Activated naive CD4-positive, alpha-beta T cell treated with Interleukin-2 at 50 U/mL for 16 hours (primary cell): Measurements from ENCODE around the gene NSD1.

Experiments
- DNase-seq: peaks from one replicate; pipeline ENCODE4 v3.0.0-alpha.2; 2020

Gene NSD1

DNA sequence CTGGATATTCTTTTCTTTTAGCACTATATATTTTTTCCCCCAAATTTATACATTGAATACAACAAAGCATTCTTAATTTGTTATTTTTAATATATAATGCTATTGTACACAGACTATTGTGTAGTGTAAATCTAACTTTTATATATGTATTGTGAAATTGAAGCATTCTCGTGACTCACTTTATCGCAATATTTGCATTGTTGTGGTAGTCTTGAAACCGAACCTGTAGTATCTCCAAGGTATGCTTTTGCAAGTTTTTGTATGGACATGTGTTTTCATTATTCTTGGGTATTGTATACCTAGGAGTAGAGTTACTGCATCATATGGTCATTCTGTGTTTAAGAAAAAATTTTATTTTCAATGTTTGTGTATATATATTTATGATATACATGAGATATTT, 49.6 kb downstream of the NSD1 start:
- DNase-seq: no peak

DNA sequence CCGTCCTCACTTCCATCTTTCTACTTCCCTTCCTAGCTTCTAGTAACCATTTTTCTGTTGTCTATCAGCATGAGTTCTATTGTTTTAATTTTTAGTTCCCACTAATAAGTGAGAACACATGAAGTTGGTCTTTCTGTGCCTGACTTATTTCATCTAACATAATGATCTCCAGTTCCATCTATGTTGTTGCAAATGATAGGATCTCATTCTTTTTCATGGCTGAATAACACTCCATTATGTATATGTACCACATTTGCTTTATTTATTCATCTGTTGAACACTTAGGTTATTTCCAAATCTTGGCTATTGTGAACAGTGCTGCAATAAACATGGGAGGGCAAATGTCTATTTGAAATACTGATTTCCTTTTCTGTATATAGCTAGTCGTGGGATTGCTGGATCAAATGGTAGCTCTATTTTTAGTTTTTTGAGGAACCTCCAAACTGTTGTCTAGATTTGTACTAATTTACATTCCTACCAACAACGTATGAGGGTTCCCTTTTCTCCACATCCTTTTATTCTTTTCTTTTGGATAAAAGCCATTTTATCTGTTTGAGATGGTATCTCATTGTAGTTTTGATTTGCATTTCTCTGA, 50.3 kb downstream of the NSD1 start:
- no peak for DNase-seq

DNA sequence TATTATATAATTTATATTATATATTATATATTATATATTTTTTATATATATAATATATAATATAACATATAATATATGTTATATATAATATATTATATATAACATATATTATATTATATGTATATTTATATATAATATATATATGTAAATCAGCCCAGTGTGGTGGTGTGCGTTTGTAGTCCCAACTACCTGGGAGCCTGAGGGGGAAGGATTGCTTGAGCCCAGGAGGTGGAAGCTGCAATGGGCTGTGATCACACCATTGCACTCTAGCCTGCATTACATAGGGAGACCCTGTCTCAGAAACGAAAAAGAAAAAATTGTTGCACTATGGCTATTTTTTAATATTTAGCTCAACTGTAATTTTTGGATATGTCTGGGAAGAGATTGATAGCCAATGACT, 52.4 kb downstream of the NSD1 start:
- DNase-seq: no peak

DNA sequence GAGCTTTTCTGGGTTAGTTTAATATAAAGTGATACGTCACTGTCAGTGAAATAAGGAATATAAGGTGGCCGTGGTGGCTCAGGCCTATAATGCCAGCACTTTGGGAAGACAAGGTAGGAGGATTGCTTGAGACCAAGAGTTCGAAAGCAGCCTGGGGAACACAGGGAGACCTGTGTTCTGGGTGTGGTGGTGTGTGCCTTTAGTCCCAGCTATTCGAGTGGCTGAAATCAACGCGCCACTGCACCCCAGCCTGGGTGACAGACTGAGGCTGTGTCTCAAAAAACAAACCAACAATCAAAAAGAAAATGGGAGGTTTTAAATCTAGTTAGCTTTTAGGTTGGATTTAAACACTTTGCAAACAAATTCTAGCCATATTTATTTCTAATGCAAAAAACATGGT, 53.1 kb downstream of the NSD1 start:
- no peak for DNase-seq

DNA sequence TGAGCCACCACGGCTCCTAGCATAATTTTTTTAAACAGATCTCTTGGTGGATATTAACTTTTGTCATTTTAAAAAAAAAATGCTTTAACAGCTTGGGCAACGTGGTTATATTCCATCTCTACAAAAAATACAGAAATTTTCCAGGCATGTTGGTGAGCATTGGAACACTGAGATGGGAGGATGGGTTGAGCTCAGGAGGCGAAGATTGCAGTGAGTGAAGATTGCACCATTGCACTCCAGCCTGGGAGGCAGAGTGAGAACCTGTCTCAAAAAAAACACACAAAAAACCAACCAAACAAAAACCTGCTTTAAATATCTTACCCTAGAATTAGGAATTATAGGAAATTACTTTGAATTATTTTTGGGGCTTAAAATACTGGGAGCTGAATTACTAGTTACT, 55.2 kb downstream of the NSD1 start:
- no peak for DNase-seq

DNA sequence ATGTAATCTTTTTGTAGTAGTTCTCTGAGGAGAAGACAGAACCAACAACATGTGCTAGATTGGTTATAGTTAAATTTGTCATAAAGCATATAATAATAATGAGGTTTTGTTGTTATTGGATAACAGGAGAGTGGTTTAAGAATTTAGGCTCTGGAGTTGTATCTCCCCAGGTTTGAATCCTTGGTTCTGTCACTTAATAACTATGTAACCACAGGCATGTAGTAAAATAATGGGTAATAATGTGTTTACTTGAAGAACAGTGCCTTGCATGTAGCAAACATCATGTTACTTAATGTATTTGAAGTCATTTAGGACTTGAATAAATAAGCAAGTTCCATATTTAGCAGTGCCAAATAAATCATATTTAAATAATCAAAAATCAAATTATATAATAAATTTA, 55.8 kb downstream of the NSD1 start:
- no peak for DNase-seq

DNA sequence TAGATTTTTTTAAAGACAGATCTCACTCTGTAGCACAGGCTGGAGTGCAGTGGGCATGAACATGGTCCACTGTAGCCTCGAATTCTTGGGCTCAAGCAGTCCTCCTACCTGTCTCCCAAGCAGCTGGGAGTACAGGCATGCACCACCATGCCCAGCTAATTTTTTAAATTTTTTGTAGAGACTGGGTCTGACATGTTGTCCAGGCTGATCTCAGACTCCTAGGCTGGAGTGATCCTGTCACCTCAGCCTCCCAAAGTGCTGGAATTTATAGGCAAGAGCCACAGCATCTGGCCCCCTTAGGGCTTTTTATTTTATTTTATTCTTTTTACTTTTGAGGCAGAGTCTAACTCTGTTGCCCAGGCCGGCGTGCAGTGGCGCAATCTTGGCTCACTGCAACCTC, 56.4 kb downstream of the NSD1 start:
- DNase-seq: no peak

DNA sequence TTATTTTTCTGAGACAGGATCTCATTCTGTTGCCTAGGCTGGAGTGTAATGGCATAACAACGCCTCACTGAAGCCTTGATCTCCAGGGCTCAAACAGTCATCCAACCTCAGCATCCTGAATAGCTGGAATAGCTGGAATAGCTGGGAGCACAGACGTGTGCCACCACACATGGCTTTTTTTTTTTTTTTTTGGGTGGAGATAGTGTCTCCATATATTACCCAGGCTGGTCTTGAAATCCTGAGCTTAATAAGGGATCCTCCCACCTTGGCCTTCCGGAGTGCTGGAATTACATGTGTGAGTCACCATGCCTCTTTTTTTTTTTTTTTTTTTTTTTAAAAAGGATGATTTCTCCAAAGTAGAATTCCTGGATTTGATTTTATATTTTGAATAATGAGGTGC, 60.7 kb downstream of the NSD1 start:
- no peak for DNase-seq

DNA sequence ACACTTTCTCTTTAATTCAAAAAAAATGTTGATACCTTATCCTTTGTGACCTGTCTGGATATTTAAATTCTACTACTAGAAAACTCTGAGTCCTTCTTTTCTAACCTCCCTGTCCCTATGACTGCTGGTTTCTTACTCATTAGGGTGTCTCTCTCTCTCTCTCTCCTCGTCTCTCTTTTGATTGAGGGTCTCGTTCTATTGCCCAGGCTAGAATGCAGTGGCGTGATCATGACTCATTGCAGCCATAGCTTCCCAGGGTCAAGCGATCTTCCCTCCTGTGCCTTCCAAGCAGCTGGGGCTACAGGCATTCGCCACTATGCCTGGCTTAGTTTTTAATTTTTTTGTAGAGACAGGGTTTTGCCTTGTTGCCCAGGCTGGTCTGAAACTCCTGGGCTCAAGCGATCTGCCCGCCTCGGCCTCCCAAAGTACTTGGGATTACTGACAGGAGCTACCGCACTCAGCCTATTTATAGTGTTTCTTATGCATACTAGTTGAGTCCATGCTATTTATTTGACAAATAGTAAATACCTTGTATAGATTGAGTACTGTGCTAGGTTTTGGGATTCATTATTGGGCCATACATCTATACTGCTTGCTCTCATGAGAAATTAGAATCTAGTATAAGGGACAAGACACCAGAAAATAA, 61.9 kb downstream of the NSD1 start:
- no peak for DNase-seq

DNA sequence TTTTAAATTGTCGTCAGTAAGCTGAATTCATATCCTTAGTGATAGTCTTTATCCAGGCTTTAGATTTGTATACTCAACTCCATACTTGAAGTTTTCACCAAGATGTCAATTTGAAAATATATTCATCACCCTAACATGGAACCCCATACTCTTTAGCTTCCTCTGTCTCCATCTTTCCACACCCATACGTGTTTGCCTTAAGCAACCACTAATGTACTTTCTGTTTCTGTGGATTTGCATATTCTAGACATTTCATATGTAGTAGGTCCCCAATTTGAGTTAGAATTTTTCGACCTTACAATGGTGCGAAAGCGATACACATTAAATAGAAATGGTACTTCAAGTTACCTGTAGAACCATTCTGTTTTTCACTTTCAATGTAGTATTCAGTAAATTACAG, 65.2 kb downstream of the NSD1 start:
- no peak for DNase-seq

DNA sequence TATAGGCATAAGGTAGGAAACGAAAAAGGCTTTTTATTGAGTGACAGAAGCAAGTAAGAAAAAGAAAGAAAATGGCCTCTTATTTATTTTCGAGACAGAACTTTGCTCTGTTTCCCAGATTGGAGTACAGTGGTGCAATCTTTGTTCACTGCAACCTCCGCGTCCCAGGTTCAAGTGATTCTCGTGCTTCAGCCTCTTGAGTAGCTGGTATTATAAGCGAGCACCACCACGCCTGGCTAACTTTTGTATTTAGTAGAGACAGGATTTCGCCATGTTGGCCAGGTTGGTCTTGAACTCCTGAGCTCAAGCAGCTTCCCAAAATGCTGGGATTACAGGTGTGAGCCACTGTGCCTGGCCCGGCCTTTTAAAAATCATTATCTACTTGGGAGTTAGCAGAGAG, 70.7 kb downstream of the NSD1 start:
- no peak for DNase-seq

DNA sequence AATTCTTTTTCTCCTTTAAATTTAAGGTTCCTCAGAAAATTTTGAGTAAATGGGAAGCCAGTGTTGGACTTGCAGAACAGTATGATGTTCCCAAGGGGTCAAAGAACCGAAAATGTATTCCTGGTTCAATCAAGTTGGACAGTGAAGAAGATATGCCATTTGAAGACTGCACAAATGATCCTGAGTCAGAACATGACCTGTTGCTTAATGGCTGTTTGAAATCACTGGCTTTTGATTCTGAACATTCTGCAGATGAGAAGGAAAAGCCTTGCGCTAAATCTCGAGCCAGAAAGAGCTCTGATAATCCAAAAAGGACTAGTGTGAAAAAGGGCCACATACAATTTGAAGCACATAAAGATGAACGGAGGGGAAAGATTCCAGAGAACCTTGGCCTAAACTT, 76.0 kb downstream of the NSD1 start:
- DNase-seq: no peak

DNA sequence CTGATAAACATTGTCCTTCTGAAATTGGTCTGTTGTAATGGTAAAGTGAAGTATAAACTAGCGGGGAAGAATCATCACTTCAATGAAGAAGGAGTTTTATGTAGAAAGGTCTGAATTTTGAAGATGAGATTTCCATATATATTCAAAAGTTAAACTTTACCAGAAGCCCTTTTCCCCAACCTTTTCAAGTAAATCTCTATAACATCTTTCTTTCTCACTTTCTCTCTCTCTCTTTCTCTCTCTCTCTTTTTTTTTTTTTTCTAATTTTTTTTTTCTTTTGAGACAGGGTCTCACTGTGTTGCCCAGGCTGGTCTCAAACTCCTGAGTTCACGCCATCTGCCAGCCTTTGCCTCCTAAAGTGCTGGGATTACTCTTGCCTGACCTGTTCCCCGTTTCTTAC, 78.7 kb downstream of the NSD1 start:
- no peak for DNase-seq

DNA sequence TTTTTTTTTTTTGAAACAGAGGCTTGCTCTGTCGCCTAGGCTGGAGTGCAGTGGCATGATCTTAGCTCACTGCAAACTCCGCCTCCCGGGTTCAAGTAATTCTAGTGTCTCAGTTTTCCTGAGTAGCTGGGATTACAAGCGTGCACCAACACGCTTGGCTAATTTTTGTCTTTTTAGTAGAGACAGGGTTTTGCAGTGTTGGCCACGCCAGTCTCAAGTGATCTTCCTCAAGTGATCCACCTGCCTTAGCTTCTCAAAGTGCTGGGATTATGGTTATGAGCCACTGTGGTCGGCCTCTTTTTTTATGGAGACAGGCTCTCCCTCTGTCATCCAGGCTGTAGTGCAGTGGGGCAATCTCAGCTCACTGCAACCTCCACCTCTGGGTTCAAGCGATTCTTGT, 87.0 kb downstream of the NSD1 start:
- DNase-seq: no peak

DNA sequence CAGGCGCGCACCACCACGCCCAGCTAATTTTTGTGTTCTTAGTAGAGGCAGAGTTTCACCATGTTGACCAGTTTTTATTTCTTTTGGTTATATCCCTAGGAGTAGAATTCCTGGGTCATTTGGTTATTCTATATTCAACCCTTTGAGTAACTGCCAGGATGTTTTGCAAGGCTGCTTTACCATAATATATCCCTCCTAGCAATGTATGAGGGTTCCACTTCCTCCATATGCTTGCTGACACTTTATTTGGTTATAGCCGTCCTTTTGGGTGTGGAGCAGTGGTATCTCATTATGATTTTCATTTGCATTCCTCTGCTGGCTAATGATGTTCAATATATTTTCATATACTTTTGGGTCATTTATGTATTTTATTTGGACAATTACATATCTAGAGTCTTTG, 88.7 kb downstream of the NSD1 start:
- no peak for DNase-seq

DNA sequence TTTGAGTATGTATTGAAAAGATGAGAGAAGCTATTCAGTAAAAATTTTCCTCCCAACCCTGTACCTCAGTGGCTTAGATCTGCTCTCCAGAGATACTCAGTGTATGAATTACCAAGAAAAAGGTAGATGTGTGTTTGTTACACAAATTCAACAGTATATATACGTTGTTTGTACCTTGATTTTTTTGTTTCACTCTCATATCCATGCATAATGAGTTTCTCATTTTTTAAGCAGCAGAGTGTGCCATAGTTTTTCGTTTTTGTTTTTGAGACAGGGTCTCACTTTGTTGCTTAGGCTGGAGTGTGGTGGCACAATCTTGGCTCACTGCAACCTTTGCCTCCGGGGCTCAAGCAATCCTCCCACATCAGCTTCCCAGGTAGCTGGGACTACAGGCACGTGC, 92.2 kb downstream of the NSD1 start:
- DNase-seq: no peak

DNA sequence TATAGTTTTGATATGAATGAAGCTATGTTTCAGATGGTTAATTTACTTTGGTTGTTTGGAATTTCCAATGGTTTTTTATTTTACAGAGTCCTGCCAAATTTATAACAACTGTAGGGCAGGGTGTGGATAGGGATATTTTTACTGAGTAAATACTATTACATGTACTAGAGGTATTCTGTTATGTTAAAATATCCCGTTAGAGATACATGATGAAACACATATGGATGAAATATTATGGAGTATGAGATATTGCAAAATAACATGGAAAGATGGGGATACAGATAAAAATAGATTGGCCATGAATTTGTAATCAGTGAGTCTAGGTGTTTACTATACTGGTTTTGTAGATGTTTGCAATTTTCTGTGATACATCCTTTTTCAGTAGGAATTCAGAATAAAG, 93.3 kb downstream of the NSD1 start:
- no peak for DNase-seq

DNA sequence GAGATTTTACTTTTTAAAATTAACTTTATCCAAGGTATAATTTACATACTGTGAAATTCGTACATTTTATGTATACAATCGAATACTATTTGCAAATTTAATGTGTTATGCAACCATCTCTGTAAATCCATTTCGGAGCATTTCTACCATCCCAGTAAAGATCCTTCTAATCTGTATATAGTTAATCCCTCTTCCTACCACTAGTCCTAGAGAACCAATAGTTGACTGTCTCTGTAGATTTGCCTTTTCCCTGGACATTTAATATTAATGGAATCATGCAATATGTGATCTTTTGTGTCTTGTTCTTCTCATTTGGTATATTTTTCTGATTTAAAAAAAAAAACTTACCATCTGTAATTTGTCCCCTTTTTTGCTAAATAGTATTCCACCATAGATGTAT, 95.2 kb downstream of the NSD1 start:
- no peak for DNase-seq

DNA sequence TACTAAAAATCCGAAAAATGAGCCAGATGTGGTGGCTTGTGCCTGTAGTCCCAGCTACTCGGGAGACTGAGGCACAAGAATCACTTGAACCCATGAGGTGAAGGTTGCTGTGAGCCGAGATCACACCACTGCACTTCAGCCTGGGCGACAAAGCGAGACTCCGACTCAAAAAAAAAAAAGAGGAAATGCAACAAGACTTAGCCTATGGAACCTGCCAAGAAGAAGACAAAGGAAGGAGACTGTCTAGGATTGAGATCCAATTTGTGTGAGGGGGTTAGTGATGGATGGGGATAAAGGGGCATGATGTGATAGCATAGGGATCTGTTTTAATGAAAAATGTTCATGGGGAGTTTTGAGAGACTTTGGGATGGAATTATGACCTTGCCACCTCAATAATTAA, 97.1 kb downstream of the NSD1 start:
- no peak for DNase-seq

DNA sequence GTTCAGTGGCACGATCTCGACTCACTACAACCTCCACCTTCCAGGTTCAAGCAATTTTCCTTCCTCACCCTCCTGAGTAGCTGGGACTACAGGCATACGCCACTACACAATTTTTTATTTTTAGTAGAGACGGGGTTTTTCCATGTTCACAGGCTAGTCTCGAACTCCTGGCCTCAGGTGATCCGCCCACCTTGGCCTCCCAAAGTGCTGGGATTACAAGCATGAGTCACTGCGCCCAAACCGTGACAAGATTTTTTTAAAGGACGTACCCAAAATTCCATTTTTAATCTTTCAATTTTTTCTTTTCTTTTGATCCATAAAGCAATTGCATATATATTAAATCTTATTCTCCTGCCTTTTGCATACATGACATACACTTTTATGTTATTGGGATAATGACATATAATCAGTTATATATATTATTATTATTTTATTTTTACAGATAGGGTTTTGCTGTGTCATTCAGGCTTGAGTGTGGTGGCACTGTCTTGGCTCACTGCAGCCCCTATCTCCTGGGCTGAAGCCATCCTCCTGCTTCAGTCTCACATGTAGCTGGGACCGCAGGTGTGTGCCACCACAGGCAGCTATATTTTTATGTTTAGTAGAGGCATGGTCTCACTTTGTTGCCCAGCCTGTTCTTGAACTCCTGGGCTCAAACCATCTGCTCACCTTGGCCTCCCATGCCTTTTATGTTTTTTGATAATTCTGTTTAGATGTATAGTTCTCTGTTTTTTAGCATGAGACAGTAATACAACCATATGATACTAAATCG, 98.1 kb downstream of the NSD1 start:
- DNase-seq: no peak

DNA sequence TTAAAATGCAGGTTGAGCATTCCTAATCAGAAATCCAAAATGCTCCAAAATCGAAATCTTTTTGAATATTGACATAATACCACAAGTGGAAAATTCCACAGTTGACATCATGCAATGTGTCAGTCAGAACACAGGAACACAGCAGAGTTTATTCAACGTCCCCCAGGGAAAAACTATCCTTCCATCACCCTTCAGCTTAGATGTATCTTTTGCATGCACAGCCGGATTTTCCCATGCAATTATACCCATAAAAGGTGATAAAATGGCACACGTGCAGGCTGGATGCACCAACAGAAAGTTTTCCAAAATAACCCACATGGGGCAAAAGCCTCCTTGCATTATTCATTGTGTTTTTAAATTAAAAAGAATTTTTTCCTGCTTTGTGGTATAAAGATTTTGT, 98.8 kb downstream of the NSD1 start:
- DNase-seq: no peak

DNA sequence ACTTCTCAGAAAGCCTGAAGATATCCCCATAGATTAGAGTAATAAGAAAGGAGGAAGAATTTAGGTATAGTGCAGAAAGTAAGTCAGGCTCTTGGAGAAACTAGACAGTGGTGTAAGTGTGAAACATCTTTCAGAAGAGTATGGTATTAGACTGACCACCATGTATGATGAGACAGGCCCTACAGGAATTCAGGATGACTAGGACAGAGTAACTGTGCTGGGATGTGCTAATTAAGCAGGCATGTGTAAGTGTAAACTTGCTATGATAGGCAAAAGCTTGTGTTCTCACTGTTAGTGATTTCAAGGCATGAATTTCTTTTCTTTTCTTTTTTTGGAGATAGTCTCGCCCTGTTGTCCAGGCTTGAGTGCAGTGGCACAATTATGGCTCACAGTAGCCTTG, 99.2 kb downstream of the NSD1 start:
- DNase-seq: no peak

DNA sequence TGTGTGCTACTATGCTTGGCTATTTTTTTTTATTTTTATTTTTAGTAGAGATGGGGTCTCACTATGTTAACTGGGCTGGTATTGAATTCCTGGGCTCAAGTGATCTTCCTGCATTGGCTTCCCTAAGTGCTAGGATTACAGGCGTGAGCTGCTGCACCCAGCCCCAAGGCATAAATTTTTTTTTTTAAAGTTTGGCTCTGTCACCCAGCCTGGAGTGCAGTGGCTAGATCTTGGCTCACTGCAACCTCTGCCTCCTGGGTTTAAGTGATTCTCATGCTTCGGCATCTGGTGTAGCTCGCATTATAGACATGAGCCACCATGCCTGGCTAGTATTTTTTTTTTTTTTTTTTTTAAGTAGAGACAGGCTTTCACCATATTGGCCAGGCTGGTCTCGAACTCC, 99.6 kb downstream of the NSD1 start:
- no peak for DNase-seq

DNA sequence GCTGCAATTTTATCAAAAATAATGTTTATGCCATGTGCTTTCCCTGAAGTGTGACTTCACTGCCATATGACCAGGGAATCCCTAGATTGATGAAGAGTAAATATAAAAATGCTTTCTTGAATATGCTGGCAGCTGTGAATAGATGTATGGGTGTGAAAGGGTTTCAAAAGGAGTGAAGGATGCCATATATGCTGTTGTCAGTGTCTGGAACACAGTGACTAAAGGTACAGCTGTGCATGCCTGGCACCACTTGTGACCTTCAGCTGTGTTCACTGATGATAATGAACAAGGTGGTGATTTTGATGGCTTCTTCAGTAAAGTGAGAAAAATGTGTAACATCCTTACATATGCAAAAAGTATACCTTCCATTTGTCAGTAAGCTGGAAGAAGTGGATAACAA, 100.2 kb downstream of the NSD1 start:
- DNase-seq: no peak

DNA sequence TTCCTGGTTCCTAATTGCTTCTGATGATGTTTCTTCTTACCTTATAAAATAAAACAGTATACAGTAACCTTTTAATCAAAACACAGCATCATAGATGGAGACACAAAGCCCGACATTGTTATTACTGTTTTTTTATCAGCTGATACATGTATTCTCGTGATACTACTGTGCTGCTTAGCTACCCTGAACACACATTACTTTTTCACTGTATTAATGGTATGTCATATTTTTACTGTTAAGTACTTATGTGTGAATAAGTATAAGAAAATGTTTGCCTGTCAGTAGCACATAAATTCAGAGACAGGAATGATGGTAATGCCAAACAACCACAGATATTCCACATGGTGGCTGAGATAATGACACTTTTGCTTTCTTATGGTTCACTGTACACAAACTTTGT, 101.3 kb downstream of the NSD1 start:
- no peak for DNase-seq
